ENCODE measurements around the gene OR6T1. TPM values are rescaled to one million over a fixed set of nuclear protein-coding genes. Genes with fewer than 3 reads are reported as not detected.

Gene OR6T1
- polyA plus RNA-seq, 3 donors, result not detected

DNA sequence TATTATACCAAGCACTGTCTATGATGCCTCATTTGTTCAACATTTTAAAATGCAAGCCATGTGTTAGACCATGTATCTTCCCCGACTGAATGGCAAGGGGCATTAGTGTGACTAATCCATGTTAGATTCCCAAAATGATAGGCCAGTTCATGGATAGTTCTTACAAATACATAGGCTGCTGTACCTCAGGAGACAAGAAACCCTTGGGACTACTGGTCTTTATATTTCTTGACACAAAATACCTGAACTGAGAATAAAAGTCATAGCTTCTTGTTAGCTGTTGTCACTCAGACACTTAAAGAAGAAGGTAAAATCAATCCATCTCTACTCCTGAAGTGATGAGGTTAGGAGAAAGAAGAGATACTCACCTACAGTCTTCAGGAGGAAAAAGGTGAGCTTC is 41.8 kb downstream of the OR6T1 start, which contains the start of gene OR8D4:
Gene OR8D4, plus strand, starts transcription at position 301 of the 400 bp plus-strand sequence. CDS start 4,265 bp downstream, outside the sequence.
- no CpG with 5 or more reads among the region's 1 CpG for WGBS (ENCODE audit: insufficient coverage)

DNA sequence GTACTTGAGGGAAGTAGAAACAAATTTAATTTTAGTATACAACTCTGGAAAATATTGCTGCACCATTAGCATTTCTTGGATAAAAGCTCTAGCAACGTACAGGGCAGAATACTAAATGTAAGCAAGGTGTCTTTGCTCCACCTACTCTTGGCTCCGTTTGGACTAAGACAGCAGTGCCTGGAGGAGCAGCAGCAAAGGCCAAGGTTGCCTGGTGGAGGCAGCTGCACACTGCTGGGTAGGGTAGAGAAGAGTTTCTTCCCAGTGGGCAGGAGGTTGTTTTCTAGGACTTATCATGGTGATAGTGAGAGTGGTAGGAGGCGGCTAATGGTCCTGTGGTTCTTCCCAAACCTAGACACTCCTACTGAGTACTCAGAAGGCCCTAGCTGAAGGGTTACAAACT is 43.8 kb downstream of the OR6T1 start:
- peaks cover 0 to 1% (median 0%) of the 10 kb centered on the region in 3 donors for H3K27me3 Mint-ChIP-seq (ENCODE audit: low read depth in 3 of 3)

More for the DNA sequence above, 41.8 kb downstream of the OR6T1 start, which contains the start of gene OR8D4:
- DNase-seq, result no peak
- H3K4me1 ChIP-seq (ENCODE audit: control insufficient read depth in 1 of 2, insufficient read depth in 2 of 2, low read length in 2 of 2), result no peaks in the 10 kb centered on the region
- no peak within 1 kb of the TSS for H3K27ac Mint-ChIP-seq
- H3K4me3 ChIP-seq (replicated peaks in 1 of 3; ENCODE audit: low read depth in 2 of 3, low read length in 3 of 3), result no peak within 1 kb of the TSS
- intact Hi-C loops (cut with micrococcal nuclease), result no loop called here
- H3K4me2 ChIP-seq (replicated peaks; ENCODE audit: extremely low read depth, low read length, poor library complexity, severe bottlenecking), result no peak within 1 kb of the TSS
- H3K79me2 ChIP-seq (ENCODE audit: insufficient read depth, low read length), result no peaks in the 10 kb centered on the region
- H3K9me3 ChIP-seq (replicated peaks in 1 of 2; ENCODE audit: control insufficient read depth in 1 of 2, insufficient read depth in 1 of 2, low read length in 2 of 2), result no peaks in the 10 kb centered on the region
- no peaks in the 10 kb centered on the region for H4K20me1 ChIP-seq (ENCODE audit: insufficient read depth, low read length)
- H3K9ac ChIP-seq (ENCODE audit: insufficient read depth, low read length, poor library complexity, severe bottlenecking), result no peak within 1 kb of the TSS
- H3K4me3 Mint-ChIP-seq, result no peak within 1 kb of the TSS
- no peaks in the 10 kb centered on the region for H3K36me3 Mint-ChIP-seq
- H3K36me3 ChIP-seq (replicated peaks in 1 of 2; ENCODE audit: control insufficient read depth in 1 of 2, insufficient read depth in 2 of 2, low read length in 2 of 2), result no peaks in the 10 kb centered on the region
- H3K27me3 Mint-ChIP-seq (ENCODE audit: low read depth in 3 of 3), result no peaks in the 10 kb centered on the region
- no peaks in the 10 kb centered on the region for H3K27me3 ChIP-seq (ENCODE audit: control insufficient read depth in 2 of 2, insufficient read depth in 2 of 2, low read length in 2 of 2)
- no peaks in the 10 kb centered on the region for H3K4me1 Mint-ChIP-seq
- H3K27ac ChIP-seq (ENCODE audit: low read depth in 1 of 2, low read length in 2 of 2), result no peak within 1 kb of the TSS
- TF ChIP-seq, protein P1, sequence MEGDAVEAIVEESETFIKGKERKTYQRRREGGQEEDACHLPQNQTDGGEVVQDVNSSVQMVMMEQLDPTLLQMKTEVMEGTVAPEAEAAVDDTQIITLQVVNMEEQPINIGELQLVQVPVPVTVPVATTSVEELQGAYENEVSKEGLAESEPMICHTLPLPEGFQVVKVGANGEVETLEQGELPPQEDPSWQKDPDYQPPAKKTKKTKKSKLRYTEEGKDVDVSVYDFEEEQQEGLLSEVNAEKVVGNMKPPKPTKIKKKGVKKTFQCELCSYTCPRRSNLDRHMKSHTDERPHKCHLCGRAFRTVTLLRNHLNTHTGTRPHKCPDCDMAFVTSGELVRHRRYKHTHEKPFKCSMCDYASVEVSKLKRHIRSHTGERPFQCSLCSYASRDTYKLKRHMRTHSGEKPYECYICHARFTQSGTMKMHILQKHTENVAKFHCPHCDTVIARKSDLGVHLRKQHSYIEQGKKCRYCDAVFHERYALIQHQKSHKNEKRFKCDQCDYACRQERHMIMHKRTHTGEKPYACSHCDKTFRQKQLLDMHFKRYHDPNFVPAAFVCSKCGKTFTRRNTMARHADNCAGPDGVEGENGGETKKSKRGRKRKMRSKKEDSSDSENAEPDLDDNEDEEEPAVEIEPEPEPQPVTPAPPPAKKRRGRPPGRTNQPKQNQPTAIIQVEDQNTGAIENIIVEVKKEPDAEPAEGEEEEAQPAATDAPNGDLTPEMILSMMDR (IDR thresholded peaks at IDR 0.05), result no peak
- no peaks in the 10 kb centered on the region for H3K9me3 Mint-ChIP-seq
- H2AFZ ChIP-seq (ENCODE audit: insufficient read depth, low read depth, low read length, poor library complexity, severe bottlenecking), result no peak within 1 kb of the TSS

More for the DNA sequence above, 43.8 kb downstream of the OR6T1 start:
- no peaks in the 10 kb centered on the region for H3K4me1 ChIP-seq (ENCODE audit: control insufficient read depth in 1 of 2, insufficient read depth in 2 of 2, low read length in 2 of 2)
- H3K4me3 ChIP-seq (replicated peaks in 1 of 3; ENCODE audit: low read depth in 2 of 3, low read length in 3 of 3), result no peak overlapping the region
- no peaks in the 10 kb centered on the region for H3K9me3 Mint-ChIP-seq
- no peak overlapping the region for H3K27ac ChIP-seq (ENCODE audit: low read depth in 1 of 2, low read length in 2 of 2)
- no peak overlapping the region for H3K27ac Mint-ChIP-seq
- no peak for DNase-seq
- WGBS (ENCODE audit: insufficient coverage), result 95% methylated on average over 2 of the region's 3 CpGs
- H3K9ac ChIP-seq (ENCODE audit: insufficient read depth, low read length, poor library complexity, severe bottlenecking), result no peak overlapping the region
- no peaks in the 10 kb centered on the region for H3K4me1 Mint-ChIP-seq
- H2AFZ ChIP-seq (ENCODE audit: insufficient read depth, low read depth, low read length, poor library complexity, severe bottlenecking), result no peak overlapping the region
- TF ChIP-seq, protein P1 (IDR thresholded peaks at IDR 0.05), result no peak
- no peaks in the 10 kb centered on the region for H4K20me1 ChIP-seq (ENCODE audit: insufficient read depth, low read length)
- no peak overlapping the region for H3K4me3 Mint-ChIP-seq
- H3K79me2 ChIP-seq (ENCODE audit: insufficient read depth, low read length), result no peaks in the 10 kb centered on the region
- no peaks in the 10 kb centered on the region for H3K36me3 ChIP-seq (replicated peaks in 1 of 2; ENCODE audit: control insufficient read depth in 1 of 2, insufficient read depth in 2 of 2, low read length in 2 of 2)
- intact Hi-C loops (cut with micrococcal nuclease), result no loop called here
- no peaks in the 10 kb centered on the region for H3K27me3 ChIP-seq (ENCODE audit: control insufficient read depth in 2 of 2, insufficient read depth in 2 of 2, low read length in 2 of 2)
- H3K9me3 ChIP-seq (replicated peaks in 1 of 2; ENCODE audit: control insufficient read depth in 1 of 2, insufficient read depth in 1 of 2, low read length in 2 of 2), result no peaks in the 10 kb centered on the region
- no peaks in the 10 kb centered on the region for H3K36me3 Mint-ChIP-seq
- no peak overlapping the region for H3K4me2 ChIP-seq (replicated peaks; ENCODE audit: extremely low read depth, low read length, poor library complexity, severe bottlenecking)

Other genes with a start within 250 kb of the OR6T1 start
- 1 to 10 TPM; 1.5 to 6.6 (median 1.9) TPM for gene ZNF202, start 202.2 kb downstream of the OR6T1 start, polyA plus RNA-seq
- not detected for gene OR6X1, start 189.3 kb downstream of the OR6T1 start, polyA plus RNA-seq
- gene OR6M1, start 137.5 kb downstream of the OR6T1 start, polyA plus RNA-seq, result not detected
- gene TMEM225, start 58.2 kb downstream of the OR6T1 start, polyA plus RNA-seq, result not detected
- not detected for gene OR8D4, start 41.7 kb downstream of the OR6T1 start, polyA plus RNA-seq
- gene OR4D5, start 4.2 kb downstream of the OR6T1 start, polyA plus RNA-seq, result not detected
- gene OR10S1, start 33.9 kb upstream of the OR6T1 start, polyA plus RNA-seq, result not detected
- not detected for gene OR10G6, start 51.3 kb upstream of the OR6T1 start, polyA plus RNA-seq
- not detected for gene OR10G4, start 69.2 kb upstream of the OR6T1 start, polyA plus RNA-seq
- not detected for gene OR10G9, start 79.2 kb upstream of the OR6T1 start, polyA plus RNA-seq
- not detected for gene OR10G8, start 83.0 kb upstream of the OR6T1 start, polyA plus RNA-seq
- not detected for gene OR10G7, start 97.5 kb upstream of the OR6T1 start, polyA plus RNA-seq
- gene VWA5A, start 171.6 kb upstream of the OR6T1 start, polyA plus RNA-seq, result 10 to 100 TPM in 1 of 3 donors, 1 to 10 TPM in 2; 7.6 to 11.2 (median 8.8) TPM
- gene OR10D3, start 239.5 kb upstream of the OR6T1 start, polyA plus RNA-seq, result not detected

All from CD14-positive monocyte (primary cell).